ENCODE data around the gene ACAT2. TPM values are rescaled to one million over a fixed set of nuclear protein-coding genes. Genes with fewer than 3 reads are reported as not detected.
"Not testable (repeated sequence)": the region's sequence is repeated elsewhere in the genome, so short reads cannot be mapped to it uniquely, and the experiment has no call there.

The ACAT2 gene
- total RNA-seq, 1 donor from 2014 or later, result 119 TPM

- no peaks in the 10 kb centered on the region for H3K9me3 Mint-ChIP-seq (ENCODE audit: unreplicated experiment)
- peaks cover 13% of the 10 kb centered on the region for H3K27me3 Mint-ChIP-seq (ENCODE audit: unreplicated experiment)
- H3K36me3 Mint-ChIP-seq (ENCODE audit: low read depth, unreplicated experiment), result peaks cover 7% of the 10 kb centered on the region
- peaks cover 5% of the 10 kb centered on the region for H3K4me1 Mint-ChIP-seq (ENCODE audit: unreplicated experiment)
- no peak for DNase-seq (ENCODE audit: low spot score)
- H3K27ac Mint-ChIP-seq (ENCODE audit: unreplicated experiment), result no peak overlapping the region
- no peak overlapping the region for H3K4me3 Mint-ChIP-seq (ENCODE audit: unreplicated experiment)
- TF ChIP-seq CTCF (IDR thresholded peaks at IDR 0.05; ENCODE audit: unreplicated experiment), result no peak
These were observed 57.3 kb downstream of the ACAT2 start for GRCh38 chr6:159819098-159819497.

GRCh38 chr6:159819932-159820640 is 58.2 kb downstream of the ACAT2 start:
- Mint-ChIP-seq H3K27me3 (ENCODE audit: unreplicated experiment) (peaks cover 12% of the 10 kb centered on the region), H3K9me3 (ENCODE audit: unreplicated experiment) (no peaks in the 10 kb centered on the region), H3K27ac (ENCODE audit: unreplicated experiment) (no peak overlapping the region), H3K4me3 (ENCODE audit: unreplicated experiment) (no peak overlapping the region), H3K4me1 (ENCODE audit: unreplicated experiment) (peaks cover 5% of the 10 kb centered on the region), H3K36me3 (ENCODE audit: low read depth, unreplicated experiment) (peaks cover 7% of the 10 kb centered on the region)
- TF ChIP-seq CTCF (IDR thresholded peaks at IDR 0.05; ENCODE audit: unreplicated experiment), result no peak
- no peak for DNase-seq (ENCODE audit: low spot score)

- peaks cover 7% of the 10 kb centered on the region for H3K36me3 Mint-ChIP-seq (ENCODE audit: low read depth, unreplicated experiment)
- no peaks in the 10 kb centered on the region for H3K9me3 Mint-ChIP-seq (ENCODE audit: unreplicated experiment)
- DNase-seq (ENCODE audit: low spot score), result no peak
- H3K27ac Mint-ChIP-seq (ENCODE audit: unreplicated experiment), result no peak overlapping the region
- H3K4me3 Mint-ChIP-seq (ENCODE audit: unreplicated experiment), result no peak overlapping the region
- TF ChIP-seq CTCF (IDR thresholded peaks at IDR 0.05; ENCODE audit: unreplicated experiment), result no peak
- peaks cover 5% of the 10 kb centered on the region for H3K4me1 Mint-ChIP-seq (ENCODE audit: unreplicated experiment)
- H3K27me3 Mint-ChIP-seq (ENCODE audit: unreplicated experiment), result peaks cover 11% of the 10 kb centered on the region
These were observed 59.3 kb downstream of the ACAT2 start for GRCh38 chr6:159821122-159821521.

DNA sequence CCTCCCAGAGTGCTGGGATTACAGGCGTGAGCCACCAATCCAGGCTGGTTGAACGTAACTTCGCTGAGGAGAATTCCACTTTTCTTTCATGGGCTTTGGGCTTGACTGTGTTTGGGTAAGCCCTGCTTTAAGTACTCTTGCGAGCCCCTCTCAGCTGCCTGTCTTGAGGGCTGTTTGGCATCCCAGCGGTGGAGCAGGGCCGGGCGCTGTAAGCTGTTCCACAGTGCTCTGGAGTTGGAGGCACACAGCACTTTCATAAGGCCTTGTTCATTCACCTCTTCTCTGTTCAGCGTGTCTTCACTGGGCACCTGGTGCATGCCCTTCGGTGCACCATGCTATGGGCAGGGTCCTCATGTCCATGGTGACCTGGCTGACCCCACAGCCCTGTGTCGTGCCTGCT is 59.9 kb downstream of the ACAT2 start:
- Mint-ChIP-seq H3K4me3 (ENCODE audit: unreplicated experiment) (no peak overlapping the region), H3K27ac (ENCODE audit: unreplicated experiment) (no peak overlapping the region), H3K36me3 (ENCODE audit: low read depth, unreplicated experiment) (peaks cover 7% of the 10 kb centered on the region), H3K27me3 (ENCODE audit: unreplicated experiment) (peaks cover 11% of the 10 kb centered on the region), H3K4me1 (ENCODE audit: unreplicated experiment) (peaks cover 5% of the 10 kb centered on the region), H3K9me3 (ENCODE audit: unreplicated experiment) (no peaks in the 10 kb centered on the region)
- TF ChIP-seq CTCF (IDR thresholded peaks at IDR 0.05; ENCODE audit: unreplicated experiment), result no peak
- no peak for DNase-seq (ENCODE audit: low spot score)

GRCh38 chr6:159823953-159824352 is 62.1 kb downstream of the ACAT2 start:
- Mint-ChIP-seq H3K27ac (ENCODE audit: unreplicated experiment) (no peak overlapping the region), H3K27me3 (ENCODE audit: unreplicated experiment) (peaks cover 9% of the 10 kb centered on the region), H3K4me3 (ENCODE audit: unreplicated experiment) (no peak overlapping the region), H3K4me1 (ENCODE audit: unreplicated experiment) (peaks cover 5% of the 10 kb centered on the region), H3K9me3 (ENCODE audit: unreplicated experiment) (no peaks in the 10 kb centered on the region), H3K36me3 (ENCODE audit: low read depth, unreplicated experiment) (peaks cover 7% of the 10 kb centered on the region)
- TF ChIP-seq CTCF (IDR thresholded peaks at IDR 0.05; ENCODE audit: unreplicated experiment), result no peak
- no peak for DNase-seq (ENCODE audit: low spot score)

DNA sequence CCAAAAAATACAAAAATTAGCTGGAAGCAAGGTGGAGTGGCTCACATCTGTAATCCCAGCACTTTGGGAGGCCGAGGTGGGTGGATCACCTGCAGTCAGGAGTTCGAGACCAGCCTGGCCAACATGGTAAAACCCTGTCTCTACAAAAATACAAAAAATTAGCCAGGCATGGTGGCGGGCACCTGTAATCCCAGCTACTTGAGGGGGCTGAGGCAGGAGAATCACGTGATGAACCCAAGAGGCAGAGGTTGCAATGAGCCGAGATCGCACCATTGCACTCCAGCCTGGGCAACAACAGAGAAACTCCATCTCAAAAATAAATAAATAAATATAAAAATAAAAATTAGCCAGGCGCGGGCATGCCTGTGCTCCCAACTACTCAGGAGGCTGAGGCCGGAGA is 62.8 kb downstream of the ACAT2 start:
- H3K9me3 Mint-ChIP-seq (ENCODE audit: unreplicated experiment); DNase-seq (ENCODE audit: low spot score); H3K36me3 Mint-ChIP-seq (ENCODE audit: low read depth, unreplicated experiment); H3K27ac Mint-ChIP-seq (ENCODE audit: unreplicated experiment); H3K4me3 Mint-ChIP-seq (ENCODE audit: unreplicated experiment); H3K4me1 Mint-ChIP-seq (ENCODE audit: unreplicated experiment); H3K27me3 Mint-ChIP-seq (ENCODE audit: unreplicated experiment): not testable (repeated sequence)
